ENCODE results near the gene XRN2. TPM values are rescaled to one million over a fixed set of nuclear protein-coding genes. Genes with fewer than 3 reads are reported as not detected.

Gene XRN2
- total RNA-seq, 4 donors from 2014 or later, result 55.5 to 80.8 (median 68.4) TPM

- Histone ChIP-seq H3K27me3 (no peaks in the 10 kb centered on the region), H3K9me3 (no peaks in the 10 kb centered on the region), H3K27ac (no peak overlapping the region), H3K36me3 (peaks cover 0 to 6% of the 10 kb centered on the region in 2 donors), H3K4me1 (peaks cover 0 to 56% (median 7%) of the 10 kb centered on the region in 3 donors), H3K4me3 (no peak overlapping the region)
- no peak for ATAC-seq
- no peak for TF ChIP-seq POLR2A (IDR thresholded peaks at IDR 0.05)
- no peak for TF ChIP-seq EP300 (IDR thresholded peaks at IDR 0.05)
- no peak for TF ChIP-seq POLR2AphosphoS5 (IDR thresholded peaks at IDR 0.05)
- no peak for TF ChIP-seq CTCF (IDR thresholded peaks at IDR 0.05)
- WGBS, 2 donors (ENCODE audit: low coverage in 1 of 2), result 100% methylated on average over 2 of the region's 2 CpGs
Observed at GRCh38 chr20:21308340-21308739, 5.2 kb downstream of the XRN2 start.

- Histone ChIP-seq H3K27ac (no peak overlapping the region), H3K4me3 (no peak overlapping the region), H3K9me3 (no peaks in the 10 kb centered on the region), H3K27me3 (no peaks in the 10 kb centered on the region), H3K36me3 (peaks cover 0 to 6% of the 10 kb centered on the region in 2 donors), H3K4me1 (peaks cover 0 to 54% (median 3%) of the 10 kb centered on the region in 3 donors)
- 71 to 77% methylated on average over 2 of the region's 2 CpGs for WGBS, 2 donors (ENCODE audit: low coverage in 1 of 2)
- TF ChIP-seq POLR2A (IDR thresholded peaks at IDR 0.05) (no peak), CTCF (IDR thresholded peaks at IDR 0.05) (no peak), EP300 (IDR thresholded peaks at IDR 0.05) (no peak), POLR2AphosphoS5 (IDR thresholded peaks at IDR 0.05) (no peak)
- ATAC-seq, result no peak
Observed at GRCh38 chr20:21309678-21310467, 6.7 kb downstream of the XRN2 start.

GRCh38 chr20:21312813-21313474, 9.8 kb downstream of the XRN2 start:
- Histone ChIP-seq H3K9me3 (no peaks in the 10 kb centered on the region), H3K4me3 (no peak overlapping the region), H3K27ac (no peak overlapping the region), H3K4me1 (peaks cover 0 to 54% (median 0%) of the 10 kb centered on the region in 3 donors), H3K27me3 (no peaks in the 10 kb centered on the region), H3K36me3 (peaks cover 0 to 6% of the 10 kb centered on the region in 2 donors)
- ATAC-seq, result no peak
- TF ChIP-seq CTCF (IDR thresholded peaks at IDR 0.05) (no peak), POLR2AphosphoS5 (IDR thresholded peaks at IDR 0.05) (no peak), EP300 (IDR thresholded peaks at IDR 0.05) (no peak), POLR2A (IDR thresholded peaks at IDR 0.05) (no peak)
- 76 to 78% methylated on average over 6 to 7 of the region's 10 CpGs for WGBS, 2 donors (ENCODE audit: low coverage in 1 of 2)

GRCh38 chr20:21315138-21315537, 12.0 kb downstream of the XRN2 start:
- TF ChIP-seq POLR2AphosphoS5 (IDR thresholded peaks at IDR 0.05) (no peak), EP300 (IDR thresholded peaks at IDR 0.05) (no peak), POLR2A (IDR thresholded peaks at IDR 0.05) (no peak), CTCF (IDR thresholded peaks at IDR 0.05) (no peak)
- ATAC-seq, result no peak
- no peaks in the 10 kb centered on the region for H3K27me3 ChIP-seq
- peaks cover 0 to 6% (median 0%) of the 10 kb centered on the region in 3 donors for H3K9me3 ChIP-seq
- H3K27ac ChIP-seq, result no peak overlapping the region
- H3K36me3 ChIP-seq, result no peaks in the 10 kb centered on the region
- 76 to 77% methylated on average over 2 to 4 of the region's 4 CpGs for WGBS, 2 donors (ENCODE audit: low coverage in 1 of 2)
- peaks cover 0 to 47% (median 9%) of the 10 kb centered on the region in 3 donors for H3K4me1 ChIP-seq
- H3K4me3 ChIP-seq, result no peak overlapping the region

Measured in gastroesophageal sphincter (tissue), 4 donors.